ENCODE measurements around the gene CDPF1.
A peak's percentile ranks its signal among the peaks of the same experiment; 100 is the strongest.

The CDPF1 gene

GRCh38 chr22:46250035-46250782, at the start of gene CDPF1:
Gene CDPF1 (minus strand): TSS chr22:46250293. CDS start chr22:46248284, 2,009 bp downstream.
- DNase-seq (ENCODE audit: low read depth in 2 of 2) = peak; percentile 85 to 87

GRCh38 chr22:46299101-46299500, 49.0 kb upstream of the CDPF1 start:
- no peak for DNase-seq (ENCODE audit: low read depth in 2 of 2)

- no peak for DNase-seq (ENCODE audit: low read depth in 2 of 2)
These were observed 47.2 kb upstream of the CDPF1 start for GRCh38 chr22:46297151-46297812.

GRCh38 chr22:46296257-46297150, 46.4 kb upstream of the CDPF1 start, which contains the start of gene GTSE1:
Gene GTSE1 (plus strand): TSS chr22:46296870. CDS start chr22:46297401, 531 bp downstream.
- peak; percentile 94 to 95 for DNase-seq (ENCODE audit: low read depth in 2 of 2)

GRCh38 chr22:46295277-46295971, 45.3 kb upstream of the CDPF1 start:
- DNase-seq (ENCODE audit: low read depth in 2 of 2) = no peak

- DNase-seq (ENCODE audit: low read depth in 2 of 2) = no peak
These were observed 44.7 kb upstream of the CDPF1 start for GRCh38 chr22:46294784-46295183.

- DNase-seq (ENCODE audit: low read depth in 2 of 2) = no peak
These were observed 43.6 kb upstream of the CDPF1 start for GRCh38 chr22:46293577-46294260.

GRCh38 chr22:46292732-46293131, 42.6 kb upstream of the CDPF1 start:
- DNase-seq (ENCODE audit: low read depth in 2 of 2) = no peak

GRCh38 chr22:46292173-46292572, 42.1 kb upstream of the CDPF1 start:
- no peak for DNase-seq (ENCODE audit: low read depth in 2 of 2)

GRCh38 chr22:46290843-46291785, 41.0 kb upstream of the CDPF1 start:
- no peak for DNase-seq (ENCODE audit: low read depth in 2 of 2)

GRCh38 chr22:46290121-46290842, 40.2 kb upstream of the CDPF1 start:
- DNase-seq (ENCODE audit: low read depth in 2 of 2) = no peak

GRCh38 chr22:46289244-46289891, 39.3 kb upstream of the CDPF1 start:
- DNase-seq (ENCODE audit: low read depth in 2 of 2) = no peak

- DNase-seq (ENCODE audit: low read depth in 2 of 2) = no peak
These were observed 38.8 kb upstream of the CDPF1 start for GRCh38 chr22:46288846-46289243.

- no peak for DNase-seq (ENCODE audit: low read depth in 2 of 2)
These were observed 38.0 kb upstream of the CDPF1 start for GRCh38 chr22:46287873-46288751.

GRCh38 chr22:46286941-46287872, 37.1 kb upstream of the CDPF1 start:
- DNase-seq (ENCODE audit: low read depth in 2 of 2) = no peak

GRCh38 chr22:46286006-46286405, 35.9 kb upstream of the CDPF1 start:
- no peak for DNase-seq (ENCODE audit: low read depth in 2 of 2)

Data from stimulated activated CD8-positive, alpha-beta memory T cell treated with anti-CD3 and anti-CD28 coated beads, Interleukin-2, amount 100 ng/mL, for 1 hour (primary cell).